Progenitor cell of endocrine pancreas (in vitro differentiated cells): Measurements from ENCODE around the gene SNTB2. TPM values are rescaled to one million over a fixed set of nuclear protein-coding genes. Genes with fewer than 3 reads are reported as not detected.

ENCODE experiments used
- DNase-seq: peaks from one replicate; pipeline ENCODE4 v3.0.0; 2021; ENCODE audit warnings: low spot score; ENCODE audit not compliant: unreplicated experiment
- H3K27ac Mint-ChIP-seq: 2 replicates; pipeline ENCODE4 v1.8.0; 2021; ENCODE audit warnings: mild to moderate bottlenecking, moderate library complexity, mixed read lengths
- H3K27me3 Mint-ChIP-seq: 2 replicates; pipeline ENCODE4 v1.8.0; 2021; ENCODE audit warnings: mixed read lengths
- H3K36me3 Mint-ChIP-seq: 2 replicates; pipeline ENCODE4 v1.8.0; 2022; ENCODE audit warnings: mixed read lengths; ENCODE audit not compliant: insufficient read depth
- H3K4me1 Mint-ChIP-seq: 2 replicates; pipeline ENCODE4 v1.8.0; 2021; ENCODE audit warnings: low read depth, mixed read lengths
- H3K4me3 Mint-ChIP-seq: 2 replicates; pipeline ENCODE4 v1.8.0; 2021; ENCODE audit warnings: low read depth, mild to moderate bottlenecking, moderate library complexity, mixed read lengths
- H3K9me3 Mint-ChIP-seq: 2 replicates; pipeline ENCODE4 v1.8.0; 2021; ENCODE audit warnings: low read depth, mixed read lengths
- total RNA-seq: library from RNA; stranded (reverse); gene quantifications from 2 replicates; pipeline ENCODE4 v1.2.1, GENCODE V29; 2021
- TF ChIP-seq, protein P1 (sequence below): fragments of 200-600 bp; sonication (generic); IDR thresholded peaks from one replicate; pipeline ENCODE4 v1.5.0; 2021; ENCODE audit warnings: antibody characterized with exemption, mild to moderate bottlenecking; ENCODE audit not compliant: unreplicated experiment

The SNTB2 gene
- total RNA-seq, 1 donor from 2014 or later = 40.9 TPM

DNA sequence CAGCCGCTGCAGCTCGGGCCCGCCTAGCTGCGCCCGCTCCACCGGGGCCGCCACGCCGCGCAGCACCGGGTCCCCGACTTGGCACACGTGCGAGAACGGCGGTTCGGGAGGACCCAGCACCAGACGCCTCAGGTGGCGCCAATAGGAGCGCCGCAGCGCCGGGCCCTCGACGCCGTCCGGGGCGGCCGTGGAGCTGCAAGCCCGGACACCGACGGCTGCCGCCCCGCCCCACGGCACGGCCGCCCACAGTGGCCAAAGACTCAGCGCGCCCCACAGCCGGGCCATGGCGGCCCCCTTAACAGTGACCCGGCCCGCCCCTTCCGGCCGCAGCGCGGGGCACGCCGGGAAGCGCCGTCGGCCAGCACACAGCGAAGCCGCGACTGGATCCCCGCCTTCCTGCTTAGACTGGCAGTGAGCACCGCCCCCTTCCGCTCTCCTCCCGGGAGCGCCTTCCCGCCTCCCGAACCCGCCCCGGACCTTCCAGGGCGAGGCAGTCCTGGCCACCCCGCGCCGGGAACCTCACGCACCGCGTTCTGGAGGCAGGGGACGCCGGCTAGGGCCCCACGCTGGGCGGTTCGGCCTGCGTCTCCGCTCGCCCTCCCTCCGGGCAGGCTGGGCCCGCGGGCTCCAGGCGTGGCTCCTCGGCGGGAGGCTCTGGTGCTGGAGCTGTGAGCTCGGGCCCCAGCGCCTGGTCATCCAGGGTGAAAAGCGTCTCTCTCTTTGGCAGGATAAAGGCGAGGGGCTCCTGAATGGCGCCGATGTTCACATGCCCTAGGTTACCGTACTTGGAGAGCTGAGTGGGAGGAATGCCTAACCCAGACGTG is 143.5 kb downstream of the SNTB2 start, which contains the start of gene PDF:
TSS of gene PDF (minus strand) at position 303 of the 824 bp plus-strand sequence. CDS start at position 285, 18 bp downstream.
- TF ChIP-seq, protein P1, sequence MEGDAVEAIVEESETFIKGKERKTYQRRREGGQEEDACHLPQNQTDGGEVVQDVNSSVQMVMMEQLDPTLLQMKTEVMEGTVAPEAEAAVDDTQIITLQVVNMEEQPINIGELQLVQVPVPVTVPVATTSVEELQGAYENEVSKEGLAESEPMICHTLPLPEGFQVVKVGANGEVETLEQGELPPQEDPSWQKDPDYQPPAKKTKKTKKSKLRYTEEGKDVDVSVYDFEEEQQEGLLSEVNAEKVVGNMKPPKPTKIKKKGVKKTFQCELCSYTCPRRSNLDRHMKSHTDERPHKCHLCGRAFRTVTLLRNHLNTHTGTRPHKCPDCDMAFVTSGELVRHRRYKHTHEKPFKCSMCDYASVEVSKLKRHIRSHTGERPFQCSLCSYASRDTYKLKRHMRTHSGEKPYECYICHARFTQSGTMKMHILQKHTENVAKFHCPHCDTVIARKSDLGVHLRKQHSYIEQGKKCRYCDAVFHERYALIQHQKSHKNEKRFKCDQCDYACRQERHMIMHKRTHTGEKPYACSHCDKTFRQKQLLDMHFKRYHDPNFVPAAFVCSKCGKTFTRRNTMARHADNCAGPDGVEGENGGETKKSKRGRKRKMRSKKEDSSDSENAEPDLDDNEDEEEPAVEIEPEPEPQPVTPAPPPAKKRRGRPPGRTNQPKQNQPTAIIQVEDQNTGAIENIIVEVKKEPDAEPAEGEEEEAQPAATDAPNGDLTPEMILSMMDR = no peak
- Mint-ChIP-seq H3K27me3 (no peaks in the 10 kb centered on the region), H3K36me3 (peaks cover 22% of the 10 kb centered on the region), H3K27ac (peak within 1 kb of the TSS; percentile 89), H3K4me1 (peaks cover 12% of the 10 kb centered on the region), H3K9me3 (no peaks in the 10 kb centered on the region), H3K4me3 (peak within 1 kb of the TSS; percentile 77)
- peak; percentile 80 for DNase-seq

DNA sequence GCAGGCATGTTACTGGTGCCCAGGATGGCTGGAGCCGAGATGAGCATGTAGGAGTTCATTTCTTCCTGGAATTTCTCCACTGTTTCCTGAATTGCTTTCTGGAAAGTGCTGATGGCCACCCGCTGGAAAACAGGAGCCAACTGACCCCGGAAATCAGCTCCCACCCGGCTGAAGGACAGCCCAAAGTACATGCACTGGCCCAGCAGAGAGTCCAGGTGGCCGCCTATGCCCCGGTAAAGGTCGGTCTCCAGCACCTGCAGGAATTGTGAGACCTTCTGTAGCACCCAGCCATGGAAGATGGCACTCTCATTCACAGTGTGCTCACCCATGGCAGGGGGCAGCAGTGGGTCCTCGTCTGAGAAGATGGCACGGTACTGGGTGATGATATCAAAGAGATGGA is 147.7 kb downstream of the SNTB2 start:
- no peak for DNase-seq
- peaks cover 15% of the 10 kb centered on the region for H3K4me1 Mint-ChIP-seq
- no peak overlapping the region for H3K4me3 Mint-ChIP-seq
- H3K27ac Mint-ChIP-seq = no peak overlapping the region
- TF ChIP-seq, protein P1 = no peak
- H3K27me3 Mint-ChIP-seq = no peaks in the 10 kb centered on the region
- H3K9me3 Mint-ChIP-seq = no peaks in the 10 kb centered on the region
- peaks cover 19% of the 10 kb centered on the region for H3K36me3 Mint-ChIP-seq

DNA sequence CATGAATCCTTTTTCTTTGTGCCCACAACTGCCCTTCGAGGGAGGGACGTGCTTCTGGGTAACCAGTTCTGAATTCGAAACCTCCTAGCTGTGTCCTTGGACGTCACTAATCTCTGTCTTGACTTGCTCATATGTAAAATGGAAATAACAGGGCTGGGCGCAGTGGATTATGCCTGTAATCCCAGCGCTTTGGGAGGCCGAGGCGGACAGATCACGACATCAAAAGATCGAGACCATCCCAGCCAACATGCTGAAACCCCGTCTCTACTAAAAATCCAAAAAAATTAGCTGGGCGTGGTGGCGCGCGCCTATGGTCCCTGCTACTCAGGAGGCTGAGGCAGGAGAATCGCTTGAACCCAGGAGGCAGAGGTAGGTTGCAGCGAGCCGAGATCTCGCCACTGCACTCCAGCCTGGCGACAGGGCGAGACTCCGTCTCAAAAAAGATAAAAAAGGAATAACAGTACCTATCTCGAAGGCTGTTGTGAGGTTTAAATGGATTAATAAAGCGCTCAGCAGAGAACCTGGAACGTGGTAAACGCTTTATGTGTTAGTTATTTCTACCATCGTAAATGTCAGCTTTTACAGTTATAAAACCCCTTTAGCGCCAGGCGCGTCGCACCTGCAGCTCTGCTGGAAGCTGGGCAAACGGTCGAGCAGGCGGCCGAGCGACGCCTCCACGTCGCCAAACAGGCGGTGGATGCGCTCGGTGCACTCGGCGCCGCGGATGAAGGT is 151.8 kb downstream of the SNTB2 start:
- peak overlapping the region; percentile 93 for H3K27ac Mint-ChIP-seq
- H3K4me1 Mint-ChIP-seq = peaks cover 26% of the 10 kb centered on the region
- DNase-seq = no peak
- TF ChIP-seq, protein P1 = no peak
- H3K27me3 Mint-ChIP-seq = no peaks in the 10 kb centered on the region
- peak overlapping the region; percentile 100 for H3K4me3 Mint-ChIP-seq
- H3K36me3 Mint-ChIP-seq = peaks cover 16% of the 10 kb centered on the region
- H3K9me3 Mint-ChIP-seq = no peaks in the 10 kb centered on the region

DNA sequence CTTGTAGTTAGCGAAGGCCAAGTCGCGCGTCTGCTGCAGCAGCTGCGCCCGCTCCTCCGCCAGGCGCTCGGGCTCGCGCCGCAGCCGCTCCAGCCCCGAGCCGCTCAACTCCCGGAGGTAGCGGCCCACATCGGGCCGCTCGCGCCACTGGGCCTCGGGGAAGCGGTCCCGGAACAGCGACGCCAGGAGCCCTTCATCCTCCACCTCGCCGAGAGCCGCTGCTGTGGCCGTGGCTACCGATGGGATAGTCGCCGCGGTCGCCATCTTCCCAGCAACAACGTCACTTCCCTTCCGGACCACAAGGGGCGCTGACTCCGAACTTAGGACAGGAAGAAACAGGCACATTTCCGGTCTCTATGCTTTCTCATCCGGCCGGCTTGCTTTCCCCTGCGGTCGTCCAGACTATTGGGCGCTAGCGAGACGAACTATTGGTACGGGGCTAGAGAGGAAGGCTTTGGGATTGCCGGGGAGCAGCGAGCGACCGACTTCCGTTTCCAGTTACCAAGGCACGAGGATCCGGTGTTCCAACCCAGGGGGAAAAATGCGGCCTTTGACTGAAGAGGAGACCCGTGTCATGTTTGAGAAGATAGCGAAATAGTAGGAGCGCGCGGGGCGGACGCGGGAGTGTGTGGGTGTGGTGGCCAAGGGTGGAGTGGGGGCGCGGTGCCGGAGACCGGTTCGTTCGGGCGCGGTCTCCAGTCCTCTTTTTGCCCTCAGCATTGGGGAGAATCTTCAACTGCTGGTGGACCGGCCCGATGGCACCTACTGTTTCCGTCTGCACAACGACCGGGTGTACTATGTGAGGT is 152.5 kb downstream of the SNTB2 start, which contains the start of the genes COG8 and NIP7:
TSS of gene COG8 (minus strand) at position 276 of the 806 bp plus-strand sequence. CDS start at position 264, 12 bp downstream.
TSS of gene NIP7 (plus strand) at position 484 of the 806 bp plus-strand sequence. CDS start at position 542, 58 bp downstream.
- Mint-ChIP-seq H3K27me3 (no peaks in the 10 kb centered on the region), H3K36me3 (peaks cover 14% of the 10 kb centered on the region), H3K9me3 (no peaks in the 10 kb centered on the region), H3K4me1 (peaks cover 26% of the 10 kb centered on the region), H3K4me3 (peak within 1 kb of the TSS; percentile 100), H3K27ac (peak within 1 kb of the TSS; percentile 98)
- TF ChIP-seq, protein P1 = peak; percentile 89
- peak; percentile 85 for DNase-seq
